KG1 (cell line): ENCODE measurements around the gene AP2A2.

Experiments used
- DNase-seq: peaks from one replicate; lab custom pipeline; 2025; lab: John Stamatoyannopoulos, UW

Gene AP2A2

DNA sequence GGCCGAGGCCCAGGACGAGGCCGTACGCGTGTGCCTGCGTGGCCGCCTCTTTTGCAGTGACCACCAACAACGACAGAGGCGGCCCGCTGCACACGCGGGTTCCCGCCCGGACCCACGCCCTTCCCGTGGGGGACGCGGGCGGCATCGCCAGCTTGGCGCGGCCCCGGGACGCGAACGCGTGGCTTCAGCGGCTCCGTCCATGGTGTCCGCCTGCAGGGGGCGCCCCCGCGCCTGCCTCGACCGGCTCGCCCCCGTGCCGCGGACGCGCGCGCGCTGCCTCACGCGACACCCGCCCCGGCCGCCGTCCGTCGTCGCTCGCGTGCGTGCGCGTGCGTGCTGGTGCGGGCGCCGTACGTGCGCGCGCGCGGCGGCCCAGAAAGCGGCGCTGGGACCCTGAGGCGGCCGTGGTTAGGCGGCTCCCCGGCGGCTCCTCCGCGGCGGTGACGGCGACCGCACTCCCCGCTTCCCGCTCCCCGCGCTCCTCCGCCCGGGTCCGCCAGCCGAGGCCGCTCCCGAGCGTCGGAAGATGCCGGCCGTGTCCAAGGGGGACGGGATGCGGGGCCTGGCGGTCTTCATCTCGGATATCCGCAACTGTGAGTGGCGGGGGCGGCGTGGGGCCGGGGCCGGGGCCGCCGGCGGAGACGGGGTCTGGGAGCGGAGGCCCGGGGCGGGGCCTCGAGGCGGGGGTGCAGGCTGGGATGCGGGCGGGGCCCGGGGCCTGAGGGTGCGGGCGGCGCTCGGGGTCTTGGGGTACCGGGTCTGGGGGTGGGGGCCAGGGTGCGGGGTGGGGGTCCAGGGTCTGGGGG lies at the start of gene AP2A2:
AP2A2 (plus strand) TSS at position 375 of the 806 bp plus-strand sequence; CDS start at position 527, 152 bp downstream.
- peak; percentile 74 for DNase-seq

DNA sequence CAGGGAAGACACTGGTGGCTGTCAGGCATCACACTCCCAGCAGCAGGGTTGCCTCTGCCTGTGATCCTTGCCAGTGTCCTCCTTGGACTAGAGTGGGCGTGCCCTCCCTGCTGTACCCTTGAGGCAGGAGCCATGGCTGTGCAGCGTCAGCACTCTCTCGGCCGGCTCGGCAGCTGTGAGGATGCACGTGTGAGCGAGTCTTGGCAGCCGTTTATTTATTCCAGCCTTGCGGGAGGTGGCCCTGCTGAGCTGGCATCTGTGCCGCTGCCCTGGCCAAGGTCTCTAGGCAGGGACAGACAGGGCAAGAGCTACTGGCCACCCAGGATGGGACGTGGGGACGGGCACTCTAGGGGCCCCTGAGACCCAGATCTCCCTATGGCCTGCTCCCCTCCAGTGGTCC lies 49.1 kb upstream of the AP2A2 start:
- no peak for DNase-seq

DNA sequence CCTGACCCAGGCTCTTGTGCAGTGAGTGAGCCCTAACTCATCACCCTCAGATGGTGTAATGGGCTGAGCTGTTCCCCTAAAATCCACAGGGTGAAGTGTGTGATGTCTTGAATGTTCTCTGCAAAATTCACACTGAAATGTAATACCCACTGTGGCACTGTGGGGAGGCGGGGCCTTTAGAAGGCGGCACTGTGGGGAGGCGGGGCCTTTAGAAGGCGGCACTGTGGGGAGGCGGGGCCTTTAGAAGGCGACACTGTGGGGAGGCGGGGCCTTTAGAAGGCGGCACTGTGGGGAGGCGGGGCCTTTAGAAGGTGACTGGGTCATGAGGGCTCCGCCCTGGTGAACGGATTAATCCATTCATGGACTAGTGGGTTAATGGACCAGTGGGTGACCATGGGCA lies 48.1 kb upstream of the AP2A2 start:
- no peak for DNase-seq

DNA sequence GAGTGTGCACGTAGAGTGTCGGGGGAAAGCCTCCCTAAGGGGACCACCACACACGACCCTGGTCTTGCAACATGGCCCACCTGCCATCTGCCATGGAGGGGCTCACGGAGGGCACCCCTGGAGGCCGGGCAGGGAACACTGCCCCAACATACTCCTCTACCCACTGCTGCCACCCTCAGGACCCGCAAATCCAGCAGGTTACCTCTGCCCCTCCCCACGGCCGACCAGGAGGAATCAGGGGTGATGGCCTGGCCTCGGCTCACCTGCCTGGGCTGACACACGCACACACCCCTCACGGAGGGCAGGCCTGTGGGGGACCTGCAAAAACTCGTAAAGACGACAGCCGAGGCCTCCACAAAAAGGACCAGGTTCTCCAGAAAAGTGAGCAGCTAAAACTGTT lies 45.2 kb upstream of the AP2A2 start:
- no peak for DNase-seq

DNA sequence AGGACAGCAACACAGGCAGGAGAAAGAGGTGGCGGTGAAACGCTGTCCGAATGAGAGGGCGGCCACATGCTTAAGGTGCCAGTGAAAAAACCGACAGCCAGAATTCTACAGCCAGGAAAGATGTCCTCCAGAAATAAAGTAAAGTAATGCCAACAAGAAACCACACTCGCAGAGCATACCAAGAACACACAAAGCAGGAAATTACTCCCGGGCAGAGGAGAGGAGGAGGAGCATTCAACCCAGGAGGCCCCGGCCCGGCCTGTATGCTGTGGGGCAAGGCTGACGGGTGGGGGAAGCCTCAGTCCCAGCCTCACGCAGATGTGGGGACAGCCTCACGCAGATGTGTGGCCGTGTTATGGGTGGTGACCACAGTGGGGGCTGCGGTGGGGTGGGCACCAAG lies 43.1 kb upstream of the AP2A2 start:
- DNase-seq = no peak

DNA sequence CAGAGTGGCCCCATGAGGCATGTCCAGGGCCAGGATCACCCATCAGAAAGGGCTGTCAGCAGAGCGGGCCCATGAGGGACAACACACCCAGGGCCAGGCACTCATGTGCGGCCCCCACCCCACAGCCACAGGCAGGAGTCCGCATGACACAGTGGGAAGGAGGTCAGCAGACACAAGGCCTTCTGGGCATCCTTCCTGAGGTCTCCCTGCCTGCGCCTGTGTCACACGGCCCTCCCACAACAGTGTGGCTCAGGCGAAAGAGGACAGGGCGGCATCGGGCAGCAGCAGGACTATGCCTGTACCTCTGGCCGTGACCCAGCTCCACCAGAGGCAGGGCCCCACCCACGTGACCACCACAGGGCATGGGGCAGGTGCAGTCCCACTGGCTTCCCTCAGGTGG lies 42.1 kb upstream of the AP2A2 start:
- DNase-seq = no peak

DNA sequence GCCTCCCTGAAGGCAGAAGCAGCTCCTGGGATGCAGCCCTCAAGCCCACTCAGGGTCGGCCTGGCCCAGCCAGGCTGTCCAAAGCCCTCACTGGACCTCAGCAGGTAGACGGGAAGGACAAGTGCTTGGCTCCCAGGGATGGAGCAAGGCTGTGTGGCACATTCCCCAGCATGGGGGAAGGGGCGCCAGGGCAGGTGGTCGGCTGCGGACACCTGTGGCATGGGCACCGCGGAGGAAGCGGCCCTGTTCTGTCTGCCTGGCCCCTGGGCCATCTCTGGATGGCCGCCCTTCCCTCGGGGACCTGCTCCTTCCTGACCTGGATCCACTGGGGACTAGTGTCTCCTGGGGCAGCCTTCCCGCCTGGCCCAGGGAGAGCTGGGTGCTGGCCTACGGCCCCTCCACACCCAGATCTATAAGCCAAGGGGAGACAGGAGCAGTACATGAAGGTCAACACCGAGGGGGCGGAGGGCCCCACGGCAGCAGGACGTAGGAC lies 41.0 kb upstream of the AP2A2 start:
- no peak for DNase-seq

DNA sequence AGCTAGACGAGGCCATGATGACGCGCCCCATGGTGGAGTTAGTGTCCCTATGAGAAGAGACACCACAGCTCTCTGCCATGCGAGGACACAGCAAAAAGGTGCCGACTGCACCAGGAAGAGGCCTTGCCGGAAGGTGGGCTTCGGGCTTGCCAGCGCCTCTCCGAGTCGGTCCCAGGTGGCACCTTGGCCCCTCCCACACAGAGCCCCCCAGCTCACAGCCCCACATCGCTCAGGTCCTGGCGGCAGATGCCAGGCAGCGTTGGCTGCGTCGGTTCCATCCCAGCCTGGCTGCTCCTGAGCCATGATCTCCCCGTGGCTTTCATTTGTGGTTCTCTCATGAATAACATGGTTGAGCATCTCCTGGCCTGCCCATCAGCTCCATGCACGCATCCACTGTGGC lies 39.1 kb upstream of the AP2A2 start:
- no peak for DNase-seq

DNA sequence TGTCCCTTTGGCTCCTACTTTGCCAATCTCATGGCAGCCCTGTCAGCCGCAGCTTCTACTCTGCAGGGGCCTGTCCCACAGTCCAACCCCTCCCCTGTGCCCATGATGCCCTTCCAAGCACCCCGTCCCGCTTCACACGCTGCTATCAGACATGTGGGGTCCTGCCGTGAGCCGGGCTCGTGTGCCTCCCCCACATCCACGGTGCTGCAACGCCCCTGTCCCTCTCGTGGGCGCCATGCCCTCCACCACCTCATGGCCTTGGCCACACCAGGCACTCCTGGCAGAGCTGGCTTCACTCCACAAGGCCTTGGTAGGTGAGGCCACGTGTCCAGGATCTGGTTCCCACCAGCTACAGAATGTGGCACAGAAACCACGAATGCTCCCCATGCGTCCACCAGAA lies 38.1 kb upstream of the AP2A2 start:
- no peak for DNase-seq

DNA sequence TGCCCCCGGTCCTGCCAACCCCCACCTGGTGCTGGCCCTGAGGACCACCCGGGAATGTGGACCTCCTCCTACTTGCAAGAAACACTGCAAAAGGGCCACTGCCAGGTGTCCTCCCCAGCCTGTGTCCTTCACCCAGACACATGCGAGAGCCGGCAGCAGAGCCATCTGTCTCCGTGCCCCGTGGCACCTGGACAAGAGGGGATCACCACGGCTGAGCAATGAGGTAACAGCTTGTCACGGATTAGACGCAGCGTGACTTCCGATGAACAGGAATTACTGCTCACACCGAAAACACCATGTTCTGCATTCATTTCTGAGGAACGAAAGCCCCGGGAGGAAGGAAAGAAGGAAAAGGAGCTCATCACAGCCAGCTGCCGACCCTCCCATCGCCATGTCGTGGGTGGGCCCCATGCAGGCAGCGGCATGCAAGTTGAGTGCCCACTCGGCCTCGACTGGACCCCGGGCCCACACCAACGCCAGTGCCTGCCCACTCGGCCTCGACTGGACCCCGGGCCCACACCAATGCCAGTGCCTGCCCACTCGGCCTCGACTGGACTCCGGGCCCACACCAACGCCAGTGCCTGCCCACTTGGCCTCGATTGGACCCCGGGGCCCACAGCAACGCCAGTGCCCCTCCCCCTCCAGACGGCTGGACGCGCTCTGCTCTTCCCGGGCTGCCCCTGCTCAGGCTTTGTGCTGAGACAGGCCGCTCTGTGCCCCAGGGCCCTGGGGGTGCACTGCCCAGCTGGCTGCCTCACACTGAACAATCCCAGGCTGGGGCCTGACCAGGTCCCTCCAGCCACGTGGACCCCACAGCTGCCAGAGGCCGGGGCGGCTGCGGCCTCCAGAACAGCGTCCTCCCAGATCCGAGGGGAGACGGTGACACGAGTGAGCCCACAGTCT lies 37.1 kb upstream of the AP2A2 start:
- DNase-seq = no peak

DNA sequence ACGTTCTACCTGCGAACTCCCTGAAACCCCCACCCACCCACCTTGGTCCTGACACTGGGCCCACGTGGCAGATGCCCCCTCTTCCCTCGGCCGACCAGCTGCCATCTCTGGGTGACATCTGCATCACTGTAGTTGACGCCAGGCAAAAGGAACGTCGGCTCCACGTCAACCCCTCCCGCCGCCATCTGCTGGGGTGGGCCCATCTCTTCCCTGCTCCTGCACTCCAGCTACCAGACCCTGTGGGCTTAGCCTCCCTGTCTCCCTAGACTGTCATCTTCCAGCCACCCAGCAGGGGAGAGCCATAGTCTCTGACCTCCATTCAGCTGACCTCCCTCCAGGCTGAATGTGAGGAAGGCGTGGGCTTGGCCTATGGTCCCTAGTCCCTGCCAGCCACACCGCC lies 36.4 kb upstream of the AP2A2 start:
- DNase-seq = no peak

DNA sequence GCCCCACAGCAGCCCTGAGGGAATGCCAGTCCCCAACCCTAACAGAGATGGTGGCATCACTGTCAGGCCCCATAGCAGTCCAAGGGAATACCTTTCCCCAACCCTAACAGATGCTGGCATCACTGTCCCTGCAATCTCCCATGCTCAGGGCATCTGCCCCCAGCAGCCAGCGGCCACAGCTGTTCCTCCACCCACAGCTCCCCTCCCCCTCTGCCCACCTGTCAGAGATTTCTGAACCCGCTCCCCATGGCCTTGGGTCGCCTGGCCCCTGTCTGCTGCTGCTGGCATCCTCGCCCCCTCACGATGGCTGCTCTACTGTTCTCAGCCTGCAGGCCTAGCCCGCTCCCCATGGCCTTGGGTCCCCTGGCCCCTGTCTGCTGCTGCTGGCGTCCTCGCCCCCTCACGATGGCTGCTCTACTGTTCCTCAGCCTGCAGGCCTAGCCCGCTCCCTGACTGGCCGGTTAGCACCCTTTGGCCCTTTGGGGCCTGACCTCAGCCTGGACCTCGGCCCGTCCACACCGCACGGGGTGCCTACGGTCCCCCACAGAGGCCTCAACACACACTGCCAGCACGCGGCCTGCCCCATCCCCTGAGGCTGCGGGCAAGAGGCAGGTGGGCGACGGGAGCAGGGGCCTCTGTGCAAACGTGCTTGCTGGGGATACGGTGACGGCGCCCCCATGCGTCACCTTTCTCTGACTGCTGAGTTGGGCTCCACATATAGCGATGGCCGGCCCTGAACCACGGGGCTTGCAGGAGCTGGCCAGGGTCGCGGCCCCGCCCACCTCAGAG lies 35.8 kb upstream of the AP2A2 start:
- DNase-seq = no peak

DNA sequence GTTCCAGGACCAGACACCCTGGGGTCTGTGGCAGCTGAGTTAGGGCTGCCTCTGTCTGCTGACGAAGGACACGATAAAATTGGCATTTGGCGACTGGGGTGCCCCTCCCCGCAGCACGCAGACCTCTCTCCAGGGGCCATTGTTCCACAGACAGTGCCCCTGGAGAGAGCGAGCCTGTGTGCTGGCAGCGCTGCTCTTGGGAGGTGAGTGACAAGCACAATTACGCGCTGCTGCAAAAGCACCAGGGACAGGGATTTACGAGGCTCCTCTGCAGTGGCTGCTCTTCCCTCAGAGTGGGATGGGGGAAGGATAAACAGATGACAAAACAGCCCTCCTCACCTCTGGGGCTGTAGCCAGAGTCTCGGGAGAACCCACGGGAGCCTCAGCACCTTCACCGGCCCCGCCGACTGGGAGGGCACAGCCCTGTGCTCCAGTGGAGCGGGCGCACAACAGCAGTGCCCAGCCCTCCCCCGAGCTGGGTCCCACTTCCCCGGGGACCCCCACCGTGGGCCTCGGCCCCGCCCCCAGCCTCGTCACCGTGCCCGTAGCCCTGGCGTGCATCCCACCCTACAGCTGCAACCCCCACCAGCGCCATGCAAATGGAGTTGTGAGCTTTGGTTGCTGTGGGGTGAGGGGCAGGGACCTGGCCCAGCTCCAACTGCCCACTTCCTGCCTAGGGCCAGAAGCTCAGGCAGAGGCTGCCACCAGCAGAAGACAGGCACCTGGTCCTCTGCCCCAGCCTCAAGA lies 34.7 kb upstream of the AP2A2 start:
- no peak for DNase-seq

DNA sequence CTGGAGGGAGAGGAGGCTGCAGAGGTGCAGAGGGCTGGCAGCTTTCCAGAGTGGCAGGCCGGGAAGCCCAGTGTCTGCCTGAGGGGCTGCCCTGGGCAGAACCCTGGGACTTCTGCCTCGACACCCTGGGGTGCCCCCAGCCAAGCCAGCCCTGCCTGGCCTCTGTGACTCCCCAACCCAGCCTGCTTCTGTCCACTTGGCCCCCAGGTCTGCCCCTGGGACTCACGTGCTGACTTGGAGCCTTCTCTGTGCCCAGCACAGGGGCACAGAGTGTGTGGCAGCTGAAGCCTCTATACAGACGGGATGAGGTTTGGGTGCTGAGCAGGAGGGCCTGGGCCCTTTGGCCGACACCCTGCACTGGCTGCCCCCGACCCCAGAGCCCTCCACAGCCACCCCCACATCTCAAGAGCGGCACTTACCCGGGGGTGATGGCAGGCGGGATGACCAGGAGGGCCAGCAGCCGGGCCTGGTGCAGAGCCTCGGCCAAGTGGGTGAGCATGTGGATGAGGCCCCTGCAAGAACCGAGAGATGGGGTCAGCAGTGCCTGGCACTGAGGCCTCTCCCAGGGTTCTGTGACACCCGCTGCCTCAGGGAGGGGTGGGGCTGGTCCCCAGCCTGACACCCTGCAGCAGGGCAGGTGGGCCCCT lies 32.5 kb upstream of the AP2A2 start:
- DNase-seq = no peak

DNA sequence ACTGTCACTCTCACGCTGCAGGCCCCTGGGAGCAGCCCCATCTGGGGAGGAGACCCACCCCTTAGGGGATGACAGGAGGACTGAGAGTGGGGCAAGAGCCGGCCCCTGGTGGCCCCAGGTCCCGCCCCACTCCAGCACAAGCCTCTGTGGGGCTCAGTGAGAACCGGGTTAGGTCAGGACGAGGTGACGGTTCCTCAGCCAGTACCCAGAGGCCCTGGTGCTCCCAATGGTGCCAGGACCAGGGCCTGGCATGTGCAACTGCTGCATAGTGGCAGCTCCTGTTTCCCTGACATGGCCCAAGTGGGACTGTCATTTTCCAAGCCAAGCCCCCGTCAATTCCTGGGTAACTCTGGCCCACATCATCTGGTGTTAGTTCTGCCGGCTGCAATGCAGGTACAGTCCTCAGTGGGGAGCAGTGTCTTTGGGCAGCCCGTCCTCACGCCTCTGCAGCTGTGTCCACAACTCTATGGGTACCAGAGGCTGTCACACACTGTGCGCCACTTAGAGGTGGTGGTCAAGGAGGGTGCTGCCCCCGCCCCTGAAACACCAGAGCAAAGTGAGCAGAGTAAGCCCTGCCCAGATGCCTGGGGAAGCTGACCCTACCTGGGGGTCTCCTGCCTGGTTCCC lies 31.0 kb upstream of the AP2A2 start:
- DNase-seq = no peak

DNA sequence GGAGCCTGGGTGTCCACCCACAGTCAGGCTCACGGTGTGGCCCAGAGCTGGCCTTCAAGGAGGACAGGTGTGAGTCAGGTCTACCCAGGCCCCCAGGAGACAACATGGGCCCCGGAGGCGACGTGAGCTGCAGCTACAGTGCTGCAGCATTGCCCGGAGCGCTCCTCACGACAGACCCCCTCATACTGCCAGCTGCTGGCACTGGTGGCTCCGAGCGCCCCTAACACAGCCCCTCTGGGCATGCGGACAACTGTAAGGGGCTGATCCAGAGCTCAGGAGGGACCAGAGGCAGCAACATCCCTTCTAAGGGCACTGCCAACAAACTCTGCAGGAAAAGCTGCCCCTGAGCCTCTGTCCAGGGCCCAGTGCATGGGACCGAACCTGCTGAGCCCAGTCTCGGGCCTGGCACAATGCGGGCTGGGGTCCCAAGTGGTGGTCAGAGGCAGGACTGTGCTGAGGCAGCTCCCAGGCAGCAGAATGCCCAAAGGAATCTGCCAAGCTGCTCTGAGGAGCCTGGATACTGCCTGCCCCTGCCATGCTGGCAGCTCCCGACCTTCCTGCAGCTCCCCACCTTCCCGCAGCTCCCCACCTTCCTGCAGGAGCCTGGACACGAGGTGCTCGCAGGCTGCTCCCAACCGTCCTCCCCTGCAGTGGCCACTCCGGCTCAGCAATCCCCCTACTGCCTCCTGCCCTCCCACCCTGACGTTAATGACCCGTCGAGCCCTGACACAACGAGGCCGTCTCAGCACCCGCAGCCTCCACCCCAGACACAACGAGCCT lies 30.1 kb upstream of the AP2A2 start:
- DNase-seq = no peak

DNA sequence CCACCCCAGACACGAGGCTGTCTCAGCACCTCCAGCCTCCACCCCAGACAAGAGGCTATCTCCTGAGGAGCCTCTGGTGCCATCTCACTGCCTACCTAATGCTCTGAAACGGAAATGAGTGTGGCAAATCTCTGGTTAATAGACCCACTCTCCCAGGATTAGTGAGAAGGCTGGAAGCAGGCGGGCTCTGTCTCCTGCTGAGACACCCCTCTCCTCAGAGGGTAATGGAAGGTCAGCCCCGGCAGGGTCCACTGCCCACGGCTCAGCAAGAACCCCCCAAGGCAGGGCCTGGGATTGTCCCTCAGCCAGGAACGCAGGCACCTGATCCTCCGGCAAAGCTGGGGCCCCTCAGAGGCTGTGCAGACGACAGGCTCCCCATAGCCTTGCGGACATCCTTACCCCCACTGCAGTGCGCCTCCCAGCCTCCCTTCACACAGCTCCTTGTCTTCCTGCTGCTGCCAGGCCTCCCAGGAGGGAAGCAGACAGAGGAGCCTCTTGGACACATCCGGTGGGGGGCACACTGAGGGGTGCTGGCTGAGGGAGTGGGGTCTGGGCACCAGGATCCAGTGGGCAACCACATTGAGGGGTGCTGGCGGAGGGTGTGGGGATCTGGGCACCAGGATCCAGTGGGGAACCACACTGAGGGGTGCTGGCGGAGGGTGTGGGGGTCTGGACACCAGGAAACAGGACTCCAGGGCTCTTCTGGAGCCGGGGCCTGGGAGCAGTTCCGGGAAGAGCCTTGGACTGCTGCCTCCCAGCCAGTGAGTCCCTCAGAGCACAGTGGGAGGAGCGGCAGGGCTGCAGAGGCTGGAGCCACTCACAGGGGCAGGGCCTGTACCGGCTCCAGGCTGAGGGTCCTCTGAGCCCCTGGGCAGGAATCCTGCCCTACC lies 28.2 kb upstream of the AP2A2 start:
- DNase-seq = no peak

DNA sequence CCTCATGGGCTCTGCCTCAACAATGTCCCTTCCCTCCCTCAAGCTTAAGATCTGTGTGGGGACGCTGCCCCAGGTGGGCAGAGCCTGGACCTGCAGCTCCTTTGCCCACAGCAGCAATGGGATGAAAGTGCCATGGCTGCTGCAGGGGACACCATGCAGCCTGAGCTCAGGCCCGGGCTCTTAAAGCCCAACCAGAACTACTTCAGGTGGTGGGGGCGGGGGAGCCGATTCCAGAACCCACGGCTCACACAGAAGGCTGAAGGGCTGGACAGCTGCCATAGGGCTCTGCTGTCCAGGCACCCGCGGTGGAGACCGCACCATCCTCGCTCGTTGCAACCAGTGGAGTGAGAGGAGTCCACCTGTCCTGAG lies 27.5 kb upstream of the AP2A2 start:
- DNase-seq = no peak
